Ramos (cell line): ENCODE measurements around the gene UBR3.
"Not testable (repeated sequence)": the region's sequence is repeated elsewhere in the genome, so short reads cannot be mapped to it uniquely, and the experiment has no call there.

Experiments used
- in situ Hi-C: fragments of 300-500 bp; cut with MboI; formaldehyde crosslinking; loops from one replicate; pipeline ENCODE4 v1.14.3; 2022; ENCODE audit warnings: low sequenced_read_pairs; ENCODE audit not compliant: unreplicated experiment

The UBR3 gene

DNA sequence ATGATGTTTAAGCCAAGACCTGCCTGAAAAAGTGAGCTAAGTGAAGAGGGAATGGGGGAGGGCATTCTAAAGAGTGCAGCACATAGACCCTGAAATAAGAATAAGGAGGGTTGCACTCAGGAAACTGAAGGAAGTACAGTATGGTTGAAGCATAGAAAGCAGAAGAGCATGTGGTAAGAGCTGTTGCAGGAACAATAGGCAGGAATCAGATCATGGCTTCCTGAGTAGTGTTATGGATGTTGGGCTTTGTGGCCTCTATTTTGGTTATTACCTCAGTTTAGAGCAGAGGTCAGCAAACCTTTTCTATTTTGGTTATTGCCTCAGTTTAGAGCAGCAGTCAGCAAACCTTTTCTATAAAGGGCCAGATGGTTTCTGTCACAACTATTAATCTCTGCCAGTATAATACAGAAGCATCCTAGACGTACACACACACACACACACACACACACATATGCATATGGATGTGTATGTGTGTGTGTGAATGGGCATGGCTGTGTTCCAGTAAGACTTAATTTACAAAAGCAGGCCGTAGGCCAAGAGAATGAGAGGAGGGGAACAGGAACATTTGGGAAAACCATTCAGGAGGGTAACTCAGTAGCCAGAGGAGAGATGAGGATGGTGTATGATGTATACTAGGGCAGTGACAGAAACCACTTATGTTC lies 259.6 kb downstream of the UBR3 start:
- in situ Hi-C loops = no loop called here

DNA sequence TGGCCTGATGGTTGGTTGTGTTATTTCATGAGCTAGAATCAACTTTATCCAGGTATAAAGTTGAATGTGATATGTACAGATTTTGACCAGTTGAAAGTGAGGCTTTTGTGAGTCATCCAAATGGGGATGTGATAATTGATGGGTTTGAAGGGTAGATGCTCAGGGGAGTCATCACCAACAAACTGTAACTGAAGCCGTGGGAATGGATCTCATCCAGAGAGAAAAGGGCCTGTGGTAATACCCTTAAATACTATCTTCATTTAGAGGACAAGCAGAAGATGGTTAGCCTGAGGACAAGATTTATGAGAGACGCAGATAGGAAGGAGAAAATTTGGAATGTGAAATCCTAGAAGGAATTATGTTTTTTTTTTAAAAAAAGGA lies 260.1 kb downstream of the UBR3 start:
- in situ Hi-C loops = no loop called here

DNA sequence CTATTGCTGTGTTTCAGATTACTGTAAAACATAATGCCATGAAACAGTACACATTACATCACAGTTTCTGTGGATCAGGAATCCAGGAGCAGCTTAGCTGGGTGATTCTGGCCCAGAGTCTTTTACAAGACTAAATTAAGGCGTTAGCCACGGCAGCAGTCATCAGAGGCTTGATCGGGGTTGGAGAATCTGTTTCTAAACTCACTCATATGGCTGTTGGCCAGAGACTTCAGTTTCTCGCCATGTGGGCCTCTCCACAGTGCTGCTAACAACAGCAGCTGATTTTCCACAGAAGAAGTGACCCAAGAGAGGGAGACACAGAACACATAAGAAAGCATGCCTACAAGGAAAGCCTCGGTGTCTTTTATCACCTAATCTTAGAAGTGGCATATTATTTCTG lies 261.5 kb downstream of the UBR3 start:
- in situ Hi-C loops = no loop called here

DNA sequence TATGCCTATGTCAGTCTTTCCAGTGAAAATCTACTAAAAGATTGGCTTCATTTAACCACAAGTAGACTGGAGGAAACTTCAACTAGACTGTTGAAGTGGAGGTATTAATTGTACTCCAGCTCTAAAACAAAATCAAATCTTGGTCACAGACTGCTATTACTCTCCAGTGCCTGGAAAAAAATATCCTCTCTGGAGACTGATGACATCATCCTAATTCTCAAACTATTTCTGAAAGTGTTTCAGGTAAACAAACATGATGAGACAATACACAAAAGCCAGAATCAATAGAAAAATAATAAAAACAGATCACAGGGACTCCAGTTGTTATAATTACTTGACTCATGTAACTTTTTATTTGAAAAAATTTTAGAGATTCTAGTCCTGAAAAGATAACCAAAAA lies 263.0 kb downstream of the UBR3 start:
- in situ Hi-C loops = no loop called here

- in situ Hi-C loops = no loop called here
Measured at GRCh38 chr2:170091436-170091835, 264.2 kb downstream of the UBR3 start.

DNA sequence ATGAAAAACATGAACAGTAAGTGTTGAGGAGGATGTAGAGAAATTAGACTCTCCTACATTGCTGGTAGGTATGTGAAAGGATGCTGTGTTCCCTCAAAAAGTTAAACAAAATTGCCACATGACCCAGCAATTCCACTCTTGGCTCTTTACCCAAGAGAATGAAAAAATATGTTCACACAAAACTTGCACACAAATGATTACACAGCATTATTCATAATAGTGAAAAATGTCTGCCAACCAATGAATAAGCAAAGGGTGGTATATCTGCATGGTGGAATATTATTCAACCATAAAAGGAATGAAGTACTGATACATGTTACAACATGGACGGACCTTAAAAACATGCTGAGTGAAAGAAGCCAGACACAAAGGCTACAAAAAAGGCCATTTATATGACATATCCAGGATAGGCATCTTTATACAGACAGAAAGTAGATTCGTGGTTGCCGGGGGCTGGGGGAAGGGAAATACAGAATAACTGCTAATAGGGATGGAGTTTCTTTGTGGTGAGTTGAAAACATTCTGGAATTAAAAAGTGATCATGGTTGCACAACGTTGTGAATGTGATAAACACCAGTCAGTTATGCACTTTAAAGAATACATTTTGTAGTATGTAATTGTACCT lies 265.3 kb downstream of the UBR3 start:
- in situ Hi-C loops = no loop called here

GRCh38 chr2:170095380-170095779 lies 268.1 kb downstream of the UBR3 start:
- in situ Hi-C loops = no loop called here

DNA sequence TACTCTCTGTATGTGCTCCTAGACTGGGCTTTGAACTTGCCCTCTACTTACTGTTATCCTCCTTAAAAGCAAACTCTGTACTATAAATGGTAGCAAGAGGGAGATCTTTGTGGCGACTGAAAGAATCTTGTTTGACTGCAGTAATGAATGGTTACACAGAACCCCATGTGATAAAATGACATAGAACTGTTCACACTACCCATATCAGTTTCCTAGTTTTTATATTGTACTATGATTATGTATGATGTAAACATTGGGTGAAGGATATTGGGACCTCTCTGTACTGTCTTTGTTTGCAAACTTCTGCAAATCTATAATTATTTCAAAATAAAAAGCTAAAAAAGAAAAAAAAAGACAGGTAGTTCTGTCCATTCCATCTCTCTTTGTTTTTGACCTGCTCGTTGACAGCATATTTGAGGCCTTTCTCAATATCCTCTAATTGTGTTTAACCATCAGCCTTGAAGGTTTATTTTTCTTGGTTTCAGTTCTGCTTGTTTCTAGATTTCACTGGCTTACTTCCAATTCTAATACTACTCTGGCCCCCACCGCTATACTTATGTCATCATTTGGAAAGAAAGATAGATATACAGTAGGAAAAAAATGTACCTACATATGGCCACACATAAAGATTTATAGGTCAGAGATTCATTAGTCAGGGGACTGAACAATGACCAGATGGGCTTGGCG lies 271.5 kb downstream of the UBR3 start:
- in situ Hi-C loops = no loop called here

- in situ Hi-C loops = no loop called here
Measured at GRCh38 chr2:170101789-170102188, 274.5 kb downstream of the UBR3 start.

DNA sequence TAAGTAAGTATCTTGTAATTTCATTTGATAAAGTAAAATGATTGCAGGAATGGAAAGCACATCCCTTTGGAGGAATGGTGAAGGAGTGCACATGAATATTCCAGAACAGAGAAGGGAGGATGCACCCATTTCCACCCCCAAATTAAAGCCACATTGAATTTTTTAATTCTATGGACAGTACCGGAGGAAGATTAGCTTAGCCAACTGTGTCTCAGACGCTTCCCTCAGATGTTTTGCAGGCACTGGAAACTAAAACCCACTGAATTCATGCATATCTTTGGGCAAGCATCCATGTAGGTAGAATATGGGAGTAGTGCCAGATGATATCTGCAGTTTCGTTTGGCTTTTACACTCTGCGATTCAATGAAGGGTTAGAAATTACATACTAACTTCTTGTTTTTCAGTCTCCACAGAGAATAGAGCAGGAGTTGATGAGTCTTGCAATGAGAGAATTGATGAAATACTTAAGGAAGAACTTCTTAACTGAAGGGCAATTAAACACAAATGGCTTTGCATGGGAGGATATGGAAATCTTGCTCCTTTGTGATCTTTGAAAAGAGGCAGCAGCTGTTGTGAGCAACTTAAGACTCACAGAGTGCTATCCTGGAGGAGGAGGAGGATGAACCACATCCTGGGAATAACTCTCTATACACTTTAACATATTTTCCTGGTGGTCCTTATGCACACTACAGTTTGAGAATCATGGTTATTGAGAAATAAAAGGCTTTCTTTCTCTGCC lies 279.0 kb downstream of the UBR3 start:
- in situ Hi-C loops = no loop called here

GRCh38 chr2:170113168-170113894 lies 286.1 kb downstream of the UBR3 start:
- in situ Hi-C loops = no loop called here

DNA sequence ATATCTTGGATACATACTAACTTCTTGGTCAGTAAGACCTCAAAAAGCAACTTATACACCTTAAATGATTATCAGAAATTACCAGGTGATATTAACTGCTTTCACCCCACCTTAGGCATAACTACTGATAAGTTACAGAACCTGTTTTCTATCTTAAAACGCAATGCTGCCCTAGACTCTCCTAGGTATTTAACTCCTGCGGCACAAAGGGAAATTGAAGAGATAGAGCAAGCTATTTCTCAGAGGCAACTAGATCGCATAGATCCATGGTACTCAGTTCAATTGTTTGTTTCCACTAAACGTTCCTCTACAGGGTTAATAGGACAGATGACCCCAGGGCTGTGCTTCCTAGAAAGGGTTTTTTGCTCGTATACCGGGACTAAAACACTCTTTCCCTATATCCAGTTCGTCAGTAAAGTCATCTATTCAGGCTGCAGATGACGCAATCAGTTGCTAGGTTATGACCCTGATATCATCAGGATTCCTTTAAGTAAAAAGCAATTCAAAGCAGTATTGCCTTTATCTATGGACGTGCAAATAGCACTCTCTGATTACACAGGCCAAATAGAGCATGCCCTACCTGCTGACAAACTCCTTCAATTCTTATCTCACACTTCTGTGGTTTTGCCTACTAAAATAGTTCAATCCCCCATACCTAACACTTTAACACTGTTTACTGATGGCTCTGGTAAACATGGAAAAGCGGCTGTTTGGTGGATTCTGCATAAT lies 288.4 kb downstream of the UBR3 start:
- in situ Hi-C loops = no loop called here

- in situ Hi-C loops = no loop called here
Measured at GRCh38 chr2:170118641-170119040, 291.4 kb downstream of the UBR3 start.

GRCh38 chr2:170119326-170119725 lies 292.1 kb downstream of the UBR3 start:
- in situ Hi-C loops = not testable (repeated sequence)

DNA sequence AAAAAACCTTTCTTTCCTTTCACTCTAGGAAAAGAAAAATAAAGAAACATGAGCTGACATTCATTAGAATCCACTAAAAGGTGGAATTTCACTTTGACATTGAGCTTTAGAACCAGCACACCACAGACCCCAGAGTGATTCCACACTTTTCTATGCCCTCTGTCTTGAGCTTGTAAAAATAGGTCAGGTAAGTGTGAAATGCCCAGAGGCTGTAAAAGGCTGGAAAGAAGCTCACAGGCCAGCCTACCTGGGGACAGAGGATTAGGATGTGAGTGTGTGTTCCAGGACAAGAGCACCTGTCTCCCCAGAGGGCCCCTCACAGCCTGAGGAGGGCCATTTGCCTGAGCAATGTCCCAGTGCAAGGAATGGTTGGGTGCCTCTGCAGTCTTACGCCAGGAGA lies 294.4 kb downstream of the UBR3 start:
- in situ Hi-C loops = no loop called here

DNA sequence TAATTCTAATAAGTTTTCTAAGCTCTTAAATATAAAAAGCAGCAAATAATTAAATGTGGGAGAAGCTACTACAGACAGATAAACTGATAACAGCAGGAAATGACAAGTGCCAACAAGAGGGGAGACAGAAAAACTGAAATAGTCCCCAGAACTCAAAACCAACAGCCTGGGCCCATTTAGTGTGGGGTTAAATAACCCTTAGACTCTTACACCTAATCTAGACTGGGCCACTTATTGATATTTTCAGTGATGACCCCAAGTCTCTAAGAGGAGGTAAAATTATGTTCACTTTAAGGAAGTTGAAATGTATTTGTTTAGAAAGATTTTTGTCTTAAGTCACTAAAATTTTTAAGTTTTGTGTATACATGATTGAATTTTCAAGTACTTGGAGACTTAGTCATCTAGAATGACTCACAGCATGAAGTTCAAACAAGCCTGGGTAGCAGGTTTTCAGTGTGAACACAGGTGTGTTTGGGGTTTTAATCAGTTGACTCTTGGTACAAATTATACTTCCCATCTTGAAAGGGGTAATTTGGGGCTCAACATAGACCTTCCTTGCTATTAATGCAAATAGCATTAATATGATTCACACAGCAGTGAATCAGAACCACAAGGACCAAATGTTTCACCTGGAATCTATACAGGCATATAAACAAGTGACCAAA lies 295.8 kb downstream of the UBR3 start:
- in situ Hi-C loops = no loop called here

- in situ Hi-C loops = no loop called here
Measured at GRCh38 chr2:170123593-170123992, 296.3 kb downstream of the UBR3 start.

DNA sequence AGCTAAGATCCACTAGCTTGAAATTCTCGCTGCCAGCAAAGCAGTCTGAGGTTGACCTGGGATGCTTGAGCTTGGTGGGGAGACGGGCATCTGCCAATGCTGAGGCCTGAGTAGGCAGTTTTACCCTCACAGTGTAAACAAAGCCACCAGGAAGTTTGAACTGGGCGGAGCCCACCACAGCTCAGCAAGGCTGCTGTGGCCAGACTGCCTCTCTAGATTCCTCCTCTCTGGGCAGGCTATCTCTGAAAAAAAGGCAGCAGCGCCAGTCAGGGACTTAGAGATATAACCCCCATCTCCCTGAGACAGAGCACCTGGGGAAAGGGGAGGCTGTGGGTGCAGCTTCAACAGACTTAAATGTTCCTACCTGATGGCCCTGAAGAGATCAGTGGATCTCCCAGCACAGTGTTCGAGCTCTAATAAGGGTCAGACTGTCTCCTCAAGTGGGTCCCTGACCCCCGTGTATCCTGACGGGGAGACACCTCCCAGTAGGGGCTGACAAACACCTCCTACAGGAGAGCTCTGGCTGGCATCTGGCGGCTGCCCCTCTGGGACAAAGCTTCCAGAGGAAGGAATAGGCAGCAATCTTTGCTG lies 299.0 kb downstream of the UBR3 start:
- in situ Hi-C loops = not testable (repeated sequence)
